Endothelial cell of umbilical vein (primary cell): ENCODE results near the gene BCOR.

Source experiments
- CTCF ChIP-seq, 2 donors: IDR thresholded peaks; 1 replicate in 1 of 2; 2 replicates in 1 of 2; pipeline ENCODE4 v1.5.1; 2011; ENCODE audit warnings: low read length in 2 of 2, mild to moderate bottlenecking in 2 of 2, moderate library complexity in 2 of 2, control low read depth in 1 of 2, inconsistent platforms in 1 of 2, low read depth in 1 of 2; ENCODE audit not compliant: insufficient read depth in 1 of 2; ENCODE audit errors: extremely low read depth in 1 of 2
- FOS ChIP-seq: IDR thresholded peaks from 2 replicates; pipeline ENCODE4 v1.6.1; 2011; ENCODE audit warnings: mild to moderate bottlenecking, low read length, moderate library complexity, borderline replicate concordance; ENCODE audit not compliant: insufficient read depth
- POLR2A ChIP-seq: IDR thresholded peaks from 2 replicates; pipeline ENCODE4 v1.6.1; 2012; ENCODE audit warnings: low read depth, mild to moderate bottlenecking, control low read depth, low read length

DNA sequence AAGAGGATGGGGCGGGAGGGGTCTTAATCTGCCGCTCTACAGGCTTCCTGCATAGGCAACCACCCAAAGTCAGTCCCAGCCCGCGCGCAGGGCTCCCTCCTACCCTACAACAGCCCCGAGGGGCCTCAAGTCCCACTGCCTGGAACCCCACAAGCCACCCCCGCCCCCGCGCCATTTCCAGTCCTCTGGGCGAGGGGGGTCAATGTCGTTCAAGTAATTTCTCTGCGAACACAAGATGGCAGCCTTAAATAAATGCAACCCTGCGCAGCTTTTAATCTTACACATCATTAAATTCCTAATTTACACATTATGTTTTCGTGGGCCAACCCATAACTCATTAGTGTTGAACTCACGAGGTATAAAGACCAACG, 92.9 kb downstream of the BCOR start:
- TF ChIP-seq POLR2A, result no peak
- no peak for TF ChIP-seq CTCF (IDR thresholded peaks at IDR 0.05; ENCODE audit: extremely low read depth in 1 of 2, insufficient read depth in 1 of 2, low read depth in 1 of 2, low read length in 2 of 2)
- no peak for TF ChIP-seq FOS
